Measurements from ENCODE around the gene ANGPTL8.

Gene ANGPTL8

DNA sequence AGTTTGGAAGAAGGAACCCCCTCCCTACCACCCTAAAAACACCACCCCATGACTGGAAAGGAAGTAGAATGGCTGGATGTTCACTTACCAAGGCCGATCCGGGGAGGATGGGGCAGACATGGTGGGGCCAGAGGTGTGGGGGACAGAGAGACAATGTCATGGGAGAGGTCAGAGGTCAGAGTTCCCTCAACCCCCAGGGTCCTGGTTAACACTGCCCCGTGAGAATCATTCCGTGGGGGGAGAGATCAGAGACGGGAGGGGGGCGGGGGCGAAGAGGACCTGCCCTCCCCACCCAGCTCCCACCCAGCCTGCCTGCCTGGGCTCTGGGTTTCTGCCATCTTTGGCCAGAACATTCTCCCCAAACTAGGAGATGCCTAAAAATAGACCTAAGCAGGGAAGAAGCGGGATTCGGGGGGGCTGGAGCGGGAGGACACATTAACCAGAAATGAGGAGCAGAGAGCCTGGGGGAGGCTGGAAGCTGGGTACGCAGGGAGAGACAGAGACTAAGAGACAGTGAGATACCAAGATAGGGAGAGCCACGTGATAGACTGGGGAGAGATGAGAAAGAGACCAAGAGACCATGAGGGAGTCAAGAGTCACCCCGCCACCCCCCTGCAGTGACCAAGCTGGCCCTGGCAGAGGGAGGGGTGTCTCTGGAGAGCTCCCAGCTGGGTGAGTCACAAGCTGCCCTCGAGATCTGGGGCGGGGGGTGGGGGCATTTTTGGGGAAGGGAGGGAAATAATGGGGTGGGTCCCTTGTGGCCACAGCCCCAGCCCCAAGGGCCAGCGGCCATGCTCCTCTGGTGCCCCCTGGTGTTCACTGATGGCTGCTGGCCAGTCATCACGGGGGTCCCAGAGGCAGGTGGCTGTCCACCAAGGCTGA, 36.0 kb upstream of the ANGPTL8 start:
- peak; percentile 69 for DNase-seq (ENCODE audit: low read depth)

DNA sequence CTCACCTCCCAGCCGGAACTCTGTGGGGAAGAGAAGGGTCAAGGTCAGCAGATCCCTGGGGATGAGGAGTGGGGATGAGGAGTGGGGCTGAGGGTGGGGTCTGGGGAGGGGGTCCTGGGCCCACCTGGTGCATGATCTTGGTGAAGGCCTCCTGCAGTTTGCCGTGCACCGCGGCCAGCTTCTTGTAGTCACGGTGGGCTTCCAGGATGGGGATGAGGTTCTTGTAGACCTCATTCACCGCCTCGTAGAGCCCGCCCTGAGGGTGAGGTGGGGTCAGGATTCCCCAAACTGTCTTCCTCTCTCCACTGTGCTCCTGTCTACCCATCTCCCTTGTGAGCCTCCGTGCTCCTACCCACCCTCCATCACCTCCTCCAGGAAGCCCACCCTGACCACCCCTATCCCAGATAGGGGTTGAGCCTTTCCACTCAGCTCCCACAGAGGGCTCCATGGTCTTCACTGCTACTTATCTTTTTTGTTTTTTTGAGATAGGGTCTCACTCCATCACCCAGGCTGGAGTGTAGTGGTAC, 35.3 kb upstream of the ANGPTL8 start:
- DNase-seq (ENCODE audit: low read depth), result no peak

DNA sequence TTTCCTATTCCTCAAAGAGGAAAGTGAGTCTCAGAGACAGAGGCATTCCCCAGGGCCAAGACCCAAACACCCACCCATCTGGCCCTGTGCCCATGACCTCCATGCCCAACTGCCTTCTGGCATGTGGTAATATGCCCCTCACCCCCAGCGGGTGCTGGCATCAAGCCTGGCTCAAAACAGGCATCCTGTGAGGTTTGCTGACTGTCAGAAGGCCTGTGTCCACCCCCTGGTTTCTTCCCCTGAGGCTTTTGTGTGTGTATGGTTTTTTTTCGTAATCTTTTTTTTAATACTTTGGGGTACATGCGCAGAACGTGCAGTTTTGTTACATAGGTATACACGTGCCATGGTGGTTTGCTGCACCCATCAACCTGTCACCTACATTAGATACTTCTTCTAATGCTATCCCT, 34.5 kb upstream of the ANGPTL8 start:
- DNase-seq (ENCODE audit: low read depth), result no peak

DNA sequence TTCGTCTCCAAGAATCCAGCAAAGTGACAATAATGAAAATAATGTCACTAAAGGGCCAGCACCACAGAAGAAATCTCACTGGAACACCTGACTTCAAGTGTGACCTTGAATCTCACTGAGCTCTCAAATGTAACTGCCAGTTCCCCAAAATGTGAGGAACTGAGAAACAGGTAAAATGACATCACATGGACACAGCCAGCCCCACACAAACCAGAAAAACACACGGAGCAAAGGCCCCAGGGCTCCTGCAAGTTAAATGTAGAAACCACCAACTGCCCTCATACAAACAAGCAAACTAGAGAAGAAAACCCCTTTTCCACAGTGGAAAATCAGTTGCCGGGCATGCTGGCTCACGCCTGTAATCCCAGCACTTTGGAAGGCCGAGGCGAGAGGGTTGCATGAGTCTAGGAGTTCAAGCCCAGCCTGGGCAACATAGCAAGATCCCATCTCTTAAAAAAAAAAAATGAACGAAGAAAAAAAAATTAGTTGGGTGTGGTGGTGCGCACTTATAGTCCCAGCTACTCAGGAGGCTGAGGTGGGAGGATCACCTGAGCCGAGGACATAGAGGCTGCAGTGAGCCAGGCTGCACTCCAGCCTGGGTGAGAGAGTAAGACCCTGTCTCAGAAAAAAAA, 33.4 kb upstream of the ANGPTL8 start:
- DNase-seq (ENCODE audit: low read depth), result no peak

DNA sequence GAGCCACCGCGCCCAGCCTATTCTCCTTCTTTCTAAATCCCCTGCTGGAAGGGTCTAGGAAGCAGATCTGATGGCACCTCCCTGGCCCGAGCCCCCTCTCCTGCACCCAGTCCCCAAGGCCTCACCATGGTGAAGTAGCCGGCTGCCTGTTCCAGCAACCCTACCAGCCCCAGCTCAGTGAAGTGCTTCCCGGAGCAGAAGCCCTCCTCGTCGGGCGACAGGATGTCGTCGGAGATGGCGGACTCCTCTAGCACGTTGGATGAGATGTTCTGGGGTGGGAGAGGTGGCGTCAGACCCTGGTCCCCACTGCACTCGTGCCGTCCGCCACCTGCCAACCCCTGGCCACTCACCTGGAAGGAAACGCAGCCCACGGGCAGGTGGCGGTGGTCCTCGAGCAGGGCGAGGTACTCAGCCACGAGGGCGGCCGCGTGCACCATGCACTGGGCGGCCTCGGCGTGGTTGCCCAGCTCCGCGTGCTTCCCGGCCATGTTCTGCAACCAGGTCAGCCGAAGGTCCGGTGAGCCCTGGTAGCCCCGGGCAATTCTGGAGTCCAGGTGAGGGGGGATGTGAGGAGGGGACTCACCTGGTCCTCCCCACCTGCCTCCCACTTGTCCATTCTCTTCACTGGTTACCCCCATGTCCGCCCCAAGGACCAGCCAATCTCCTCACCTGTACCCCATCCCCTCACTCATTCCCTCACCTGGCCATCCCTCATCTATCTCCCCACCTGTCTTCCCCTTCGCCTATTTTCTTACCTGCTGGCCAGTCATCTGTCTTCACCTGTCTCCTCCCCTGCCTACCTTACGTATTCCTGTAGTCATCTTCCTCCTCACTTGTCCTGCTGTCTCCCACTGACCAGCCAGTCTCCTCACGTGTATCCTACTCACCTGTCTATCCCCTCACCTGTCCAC, 30.6 kb upstream of the ANGPTL8 start:
- no peak for DNase-seq (ENCODE audit: low read depth)

DNA sequence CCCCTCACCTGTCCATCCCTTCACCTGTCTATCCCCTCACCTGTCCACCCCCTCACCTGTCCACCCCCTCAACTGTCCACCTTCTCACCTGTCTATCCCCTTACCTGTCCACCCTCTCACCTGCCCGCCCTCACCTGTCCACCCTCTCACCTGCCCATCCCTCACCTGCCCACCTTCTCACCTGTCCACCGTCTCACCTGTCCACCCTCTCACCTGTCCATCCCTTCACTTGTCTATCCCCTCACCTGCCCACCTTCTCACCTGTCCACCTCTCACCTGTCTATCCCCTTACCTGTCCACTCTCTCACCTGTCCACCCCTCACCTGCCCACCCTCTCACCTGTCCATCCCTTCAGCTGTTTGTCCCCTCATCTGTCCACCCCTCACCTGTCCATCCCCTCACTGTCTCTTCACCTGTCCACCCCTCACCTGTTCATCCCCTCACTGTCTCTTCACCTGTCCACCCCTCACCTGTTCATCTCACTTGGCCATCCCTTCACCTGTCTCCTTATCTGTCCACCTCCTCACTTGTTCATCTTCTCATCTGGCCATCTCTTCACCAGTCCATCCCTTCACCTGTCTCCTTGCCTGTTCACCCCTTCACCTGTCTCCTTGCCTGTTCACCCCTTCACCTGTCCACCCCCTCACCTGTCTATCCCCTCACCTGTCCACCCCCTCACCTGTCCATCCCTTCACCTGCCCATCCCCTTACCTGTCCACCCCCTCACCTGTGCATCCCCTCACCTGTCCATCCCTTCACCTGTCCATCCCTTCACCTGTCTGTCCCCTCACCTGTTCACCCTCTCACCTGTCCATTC, 29.4 kb upstream of the ANGPTL8 start:
- DNase-seq (ENCODE audit: low read depth), result no peak

DNA sequence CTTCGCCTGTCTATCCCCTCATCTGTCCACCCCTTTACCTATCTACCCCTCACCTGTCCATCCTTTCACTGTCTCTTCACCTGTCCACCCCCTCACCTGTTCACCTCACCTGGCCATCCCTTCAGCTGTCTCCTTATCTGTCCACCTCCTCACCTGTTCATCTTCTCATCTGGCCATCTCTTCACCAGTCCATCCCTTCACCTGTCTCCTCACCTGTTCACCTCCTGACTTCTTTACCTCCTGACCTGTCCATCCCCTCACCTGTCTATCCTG, 28.8 kb upstream of the ANGPTL8 start:
- DNase-seq (ENCODE audit: low read depth), result no peak

DNA sequence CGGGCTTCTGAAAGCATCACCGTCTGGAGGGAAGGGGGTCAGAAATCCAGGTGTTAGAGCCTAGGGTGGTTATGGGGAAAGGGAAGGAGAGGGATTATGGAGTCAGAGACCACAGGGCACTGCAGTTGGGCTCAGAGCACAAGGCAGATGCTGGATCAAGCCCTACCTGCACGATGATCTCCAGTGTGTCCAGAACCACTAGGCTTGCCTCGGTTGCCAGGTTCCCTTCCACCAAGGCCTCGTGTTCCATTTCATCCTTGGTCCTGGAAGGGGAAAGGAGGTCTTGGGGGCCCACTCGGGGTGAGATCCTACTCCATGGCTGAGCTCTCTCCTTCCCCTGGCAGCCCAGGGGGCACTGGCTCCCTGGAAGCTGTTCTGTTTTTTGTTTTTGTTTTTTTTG, 25.0 kb upstream of the ANGPTL8 start:
- DNase-seq (ENCODE audit: low read depth), result no peak

DNA sequence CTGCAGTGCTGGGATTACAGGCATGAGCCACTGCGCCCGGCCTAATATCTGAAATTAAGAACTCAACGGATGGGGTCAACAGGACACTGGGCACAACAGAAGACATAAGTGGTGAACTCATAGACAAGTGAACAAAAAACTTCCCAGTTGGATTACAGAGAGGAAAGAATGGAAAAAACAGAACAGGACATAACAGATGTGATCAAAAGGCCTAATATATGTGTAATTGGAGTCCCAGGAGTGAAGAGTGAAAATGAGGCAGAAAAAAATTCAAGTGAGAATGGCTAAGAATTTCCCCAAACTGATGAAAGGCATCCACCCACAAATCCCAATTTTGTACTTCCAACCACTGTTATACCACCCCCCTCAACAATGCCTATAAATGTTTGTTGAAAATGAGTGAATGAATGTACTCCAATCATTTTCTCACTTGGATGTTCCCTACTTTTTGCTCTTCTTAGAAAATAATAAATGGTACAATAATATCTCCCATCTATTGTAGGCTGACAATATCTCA, 18.3 kb upstream of the ANGPTL8 start:
- DNase-seq (ENCODE audit: low read depth), result no peak

DNA sequence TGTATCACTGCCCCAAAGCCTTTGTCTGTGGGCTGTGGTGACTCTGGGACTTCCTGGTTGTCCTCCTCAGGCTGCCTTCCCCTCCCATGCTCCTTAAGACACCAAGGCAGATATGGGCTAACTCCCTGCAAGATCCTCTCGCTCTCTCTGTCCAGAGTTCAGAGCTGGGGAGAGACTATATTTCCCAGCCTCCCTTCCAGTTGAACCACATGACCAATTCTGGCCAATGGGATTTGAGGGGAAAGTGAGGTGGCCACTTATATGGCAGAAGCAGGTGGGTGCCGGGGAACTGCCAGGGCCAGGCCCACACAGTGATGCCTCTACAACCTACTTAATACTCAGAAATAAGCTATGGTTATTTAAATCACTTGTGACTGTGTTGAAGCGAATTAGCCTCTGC, 16.2 kb upstream of the ANGPTL8 start:
- no peak for DNase-seq (ENCODE audit: low read depth)

DNA sequence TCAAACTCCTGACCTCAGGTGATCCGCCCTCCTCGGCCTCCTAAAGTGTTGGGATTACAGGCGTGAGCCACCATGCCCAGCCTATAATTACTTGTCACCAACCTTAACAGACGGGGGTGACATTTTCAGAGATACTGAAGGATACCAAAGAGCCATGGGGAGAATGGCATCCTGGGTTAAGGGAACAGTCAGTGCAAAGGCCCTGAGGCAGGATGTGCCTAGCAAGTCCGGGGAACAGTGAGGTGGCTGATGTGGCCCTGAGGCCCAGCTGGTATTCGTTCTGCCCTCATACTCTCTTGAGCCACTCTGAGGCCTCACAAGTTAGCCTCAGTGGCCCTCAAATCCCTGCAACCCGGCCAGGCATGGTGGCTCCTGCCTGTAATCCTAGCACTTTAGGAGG, 15.0 kb upstream of the ANGPTL8 start:
- no peak for DNase-seq (ENCODE audit: low read depth)

DNA sequence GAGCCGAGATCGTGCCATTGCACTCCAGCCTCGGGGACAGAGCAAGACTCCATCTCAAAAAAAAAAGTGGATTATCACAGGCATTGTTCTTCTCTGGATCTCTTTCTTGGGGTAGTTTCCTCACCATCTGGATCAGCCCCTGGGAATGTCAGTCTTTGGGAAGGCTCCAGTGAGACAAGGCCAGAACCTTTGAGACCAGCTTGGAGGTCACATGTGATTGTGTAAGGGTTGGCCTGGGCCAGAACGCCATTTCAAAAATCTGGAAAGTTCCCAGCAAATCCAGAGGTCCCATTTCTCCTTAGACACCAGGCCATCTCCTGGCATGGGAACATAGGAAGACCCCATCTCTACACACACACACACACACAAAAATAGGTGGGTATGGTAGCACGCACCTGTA, 14.2 kb upstream of the ANGPTL8 start:
- no peak for DNase-seq (ENCODE audit: low read depth)

DNA sequence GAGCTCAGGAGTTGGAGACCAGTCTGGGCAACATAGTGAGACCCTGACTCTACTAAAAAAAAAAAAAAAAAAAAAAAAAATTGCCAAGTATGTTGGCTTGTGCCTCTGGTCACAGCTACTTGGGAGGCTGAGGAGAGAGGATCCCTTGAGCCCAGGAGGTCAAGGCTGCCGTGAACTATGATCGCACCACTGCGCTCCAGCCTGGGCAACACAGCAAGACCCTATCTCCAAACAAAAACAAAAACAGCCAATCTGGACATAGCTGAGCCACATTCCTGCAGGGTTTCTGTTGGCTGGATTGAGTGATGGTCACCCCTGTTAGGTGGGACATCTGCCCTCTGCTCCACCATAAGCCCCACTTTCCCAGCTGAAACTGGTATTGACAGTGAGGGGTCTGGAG, 13.6 kb upstream of the ANGPTL8 start:
- no peak for DNase-seq (ENCODE audit: low read depth)

DNA sequence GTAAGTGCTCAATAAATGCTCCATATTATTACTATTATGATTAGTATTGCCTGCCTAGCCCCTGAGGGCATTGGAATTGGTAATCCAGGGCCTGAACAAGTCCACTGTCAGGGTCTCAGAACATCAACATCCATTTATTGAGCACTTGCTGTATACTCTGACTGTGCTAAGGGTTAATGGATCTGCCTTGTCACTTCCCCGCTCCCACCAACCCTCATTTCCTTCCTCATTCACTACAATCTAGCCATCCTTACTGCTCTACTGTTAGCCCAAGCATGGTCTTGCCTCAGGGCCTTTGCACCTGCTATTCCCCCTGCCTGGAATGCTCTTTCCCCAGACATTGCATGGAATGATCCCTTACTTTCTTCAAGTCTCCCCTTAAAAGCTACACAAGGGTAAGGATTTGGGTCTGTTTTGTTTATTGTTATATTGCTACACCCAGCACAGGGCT, 12.7 kb upstream of the ANGPTL8 start:
- DNase-seq (ENCODE audit: low read depth), result no peak

DNA sequence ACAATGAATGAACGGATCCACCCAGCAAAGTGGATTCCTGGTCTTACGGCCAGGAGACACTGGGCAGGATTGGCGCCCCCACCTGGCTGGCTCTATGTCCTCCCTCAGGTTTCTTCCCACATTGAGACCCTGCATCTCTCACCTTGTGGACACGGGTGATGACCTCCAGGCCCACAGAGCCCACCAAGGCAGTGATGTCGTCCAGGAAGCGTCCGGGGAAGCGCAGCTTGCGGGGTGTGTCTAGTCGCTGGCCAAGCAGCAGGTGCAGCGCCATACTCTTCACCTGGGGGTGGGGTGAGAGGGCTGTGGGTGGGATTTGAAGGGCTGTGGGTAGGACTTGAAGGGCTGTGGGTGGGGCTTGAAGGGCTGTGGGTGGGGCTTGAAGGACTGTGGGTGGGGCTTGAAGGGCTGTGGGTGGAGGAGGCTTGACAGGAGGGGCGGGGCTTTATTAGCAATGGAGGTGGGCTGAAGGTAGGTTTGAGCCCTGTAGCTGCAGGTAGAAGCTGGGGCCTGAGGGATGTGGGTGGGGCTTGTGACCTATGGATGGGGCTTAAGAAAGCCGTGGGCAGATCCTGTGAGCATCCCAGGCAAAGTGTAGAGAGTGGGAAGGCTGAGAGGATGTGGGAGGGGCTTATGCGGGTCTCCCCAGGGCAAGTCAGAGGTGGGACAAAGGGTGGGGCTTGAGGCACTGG, 12.1 kb upstream of the ANGPTL8 start:
- DNase-seq (ENCODE audit: low read depth), result no peak

DNA sequence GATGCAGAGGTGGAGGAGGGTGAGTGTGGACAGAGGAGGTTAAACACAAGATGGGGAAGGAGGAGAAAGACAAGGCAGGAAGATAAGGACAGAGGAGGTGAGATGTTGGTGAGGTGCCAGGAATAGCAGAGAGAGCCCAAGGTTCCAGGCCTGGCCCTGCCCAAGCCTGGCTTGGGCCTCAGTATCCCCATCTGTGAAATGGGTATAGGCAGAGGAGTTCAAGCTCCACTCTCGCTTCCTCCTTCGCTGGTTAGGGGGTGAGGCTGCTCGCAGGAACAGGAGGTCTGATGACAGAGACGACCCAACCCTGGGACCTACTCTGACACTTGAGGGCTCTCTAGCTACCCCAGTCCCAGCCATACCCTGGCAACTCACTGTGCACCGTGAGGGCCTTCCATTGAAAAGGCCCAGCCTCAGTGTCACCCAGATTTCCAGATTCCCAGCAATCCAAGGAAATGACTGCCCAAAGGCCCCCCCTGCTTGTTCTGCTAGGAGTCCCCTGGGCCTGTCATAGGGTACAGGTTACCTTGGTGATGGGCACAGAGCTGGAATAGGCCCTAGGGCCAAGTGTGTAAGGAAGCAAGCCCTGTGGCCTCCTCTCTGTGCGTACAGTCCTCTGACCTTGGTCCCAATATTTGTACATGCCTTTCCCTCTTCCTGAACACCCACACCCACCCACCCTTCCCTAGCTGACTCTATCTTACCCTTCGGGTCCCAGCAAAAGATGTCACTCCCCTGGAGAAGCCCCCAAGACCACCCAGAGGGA, 8.6 kb upstream of the ANGPTL8 start:
- DNase-seq (ENCODE audit: low read depth), result no peak

DNA sequence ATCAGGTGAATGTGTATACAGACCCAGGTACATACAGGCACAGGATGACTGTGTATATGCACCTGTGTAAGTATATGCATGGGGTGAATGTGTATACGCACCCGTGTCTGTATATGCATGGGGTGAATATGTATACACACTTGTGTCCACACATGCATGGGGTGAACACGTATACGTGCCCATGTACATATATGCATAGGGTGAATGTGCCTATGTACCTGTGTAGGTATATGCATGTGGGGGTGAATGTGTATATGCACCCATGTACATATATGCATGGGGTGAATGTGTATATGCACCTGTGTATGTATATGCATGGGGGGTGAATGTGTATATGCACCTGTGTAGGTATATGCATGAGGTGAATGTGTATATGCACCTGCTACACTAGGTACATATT, 6.9 kb upstream of the ANGPTL8 start:
- DNase-seq (ENCODE audit: low read depth), result no peak

DNA sequence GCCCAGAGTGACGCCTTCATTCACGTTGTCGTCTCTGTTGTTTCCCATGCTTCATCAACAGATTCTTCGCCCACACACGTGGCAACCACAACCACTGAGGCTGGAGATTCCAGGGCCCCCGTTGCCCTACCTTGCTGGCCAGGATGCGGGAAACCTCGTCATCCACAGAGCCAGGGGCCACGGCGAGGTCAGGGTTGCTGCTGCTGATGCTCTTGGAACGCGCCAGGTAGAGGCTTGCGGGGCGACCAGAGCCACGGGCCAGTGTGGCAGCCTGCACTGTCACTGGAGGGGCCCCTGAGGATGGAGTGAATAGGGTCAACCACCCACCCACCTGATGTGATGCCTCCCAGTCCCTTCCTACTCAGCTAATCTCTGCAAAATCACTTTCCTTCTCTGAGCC, 6.3 kb upstream of the ANGPTL8 start:
- no peak for DNase-seq (ENCODE audit: low read depth)

DNA sequence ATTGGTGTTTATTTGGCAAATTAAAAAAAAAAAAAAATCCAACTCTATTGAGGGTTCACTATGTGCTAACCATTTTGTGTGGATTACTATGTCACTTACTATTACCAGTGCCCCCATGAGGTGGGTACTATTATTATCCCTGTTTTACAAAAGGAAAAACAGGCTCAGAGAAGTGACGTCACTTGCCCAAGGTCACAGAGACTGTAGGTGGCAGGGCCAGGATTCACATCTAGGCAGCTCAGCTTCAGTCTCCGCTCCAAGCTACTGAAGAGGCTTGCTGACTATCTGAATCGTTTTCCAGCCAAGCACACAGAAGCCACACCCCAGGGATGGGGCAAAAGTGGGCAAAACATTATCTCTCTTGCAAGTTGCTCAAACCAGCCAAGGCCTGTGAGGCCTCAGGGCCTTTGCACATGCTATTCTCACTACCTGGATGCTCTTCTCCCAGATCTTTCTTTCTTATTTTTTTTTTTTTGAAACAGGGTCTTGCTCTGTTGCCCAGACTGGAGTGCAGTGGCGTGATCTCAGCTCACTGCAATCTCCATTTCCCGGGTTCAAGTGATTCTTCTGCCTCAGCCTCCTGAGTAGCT, 4.8 kb upstream of the ANGPTL8 start:
- DNase-seq (ENCODE audit: low read depth), result no peak
